Astrocyte of the spinal cord (primary cell): ENCODE measurements around the gene OR7E24.
"Not testable (repeated sequence)": the region's sequence is repeated elsewhere in the genome, so short reads cannot be mapped to it uniquely, and the experiment has no call there.

Experiments used
- DNase-seq: peaks from one replicate; pipeline ENCODE4 v3.0.0; 2011; ENCODE audit warnings: low read depth, low spot score
- H3K4me3 ChIP-seq: 2 replicates; pipeline ENCODE4 v1.5.1; 2011; ENCODE audit warnings: low read depth, mild to moderate bottlenecking, low read length, moderate library complexity
- in situ Hi-C: cut with HindIII; loops from 2 replicates; pipeline ENCODE4 v1.10.0; 2017; ENCODE audit warnings: low sequenced_read_pairs
- TF ChIP-seq, protein P1 (sequence below): IDR thresholded peaks from 2 replicates; pipeline ENCODE4 v1.5.1; 2012; ENCODE audit warnings: low read depth, mild to moderate bottlenecking, low read length, inconsistent platforms

OR7E24 gene

DNA sequence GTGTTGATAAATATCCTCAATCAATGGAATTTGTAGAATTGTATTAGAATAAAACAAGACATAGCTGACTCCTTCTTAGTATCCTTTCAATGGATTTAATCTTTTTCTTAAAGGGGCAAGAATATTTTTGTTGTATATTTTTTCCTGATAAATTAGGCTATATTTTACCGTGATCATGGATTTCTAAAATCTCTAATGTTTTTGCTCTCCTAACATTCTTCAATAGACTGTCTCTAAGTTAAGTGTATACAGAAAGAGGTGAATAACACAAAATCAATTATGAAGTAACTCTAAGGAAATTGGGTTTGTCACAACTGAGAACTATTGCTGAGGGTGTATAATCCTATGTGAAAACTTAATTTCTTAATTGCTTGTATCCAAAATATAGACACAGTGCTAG is at the start of gene OR7E24:
Gene OR7E24 (plus strand): TSS at position 301 of the 400 bp plus-strand sequence. CDS start 114 bp downstream, outside the sequence.
- no peak for DNase-seq
- TF ChIP-seq, protein P1, sequence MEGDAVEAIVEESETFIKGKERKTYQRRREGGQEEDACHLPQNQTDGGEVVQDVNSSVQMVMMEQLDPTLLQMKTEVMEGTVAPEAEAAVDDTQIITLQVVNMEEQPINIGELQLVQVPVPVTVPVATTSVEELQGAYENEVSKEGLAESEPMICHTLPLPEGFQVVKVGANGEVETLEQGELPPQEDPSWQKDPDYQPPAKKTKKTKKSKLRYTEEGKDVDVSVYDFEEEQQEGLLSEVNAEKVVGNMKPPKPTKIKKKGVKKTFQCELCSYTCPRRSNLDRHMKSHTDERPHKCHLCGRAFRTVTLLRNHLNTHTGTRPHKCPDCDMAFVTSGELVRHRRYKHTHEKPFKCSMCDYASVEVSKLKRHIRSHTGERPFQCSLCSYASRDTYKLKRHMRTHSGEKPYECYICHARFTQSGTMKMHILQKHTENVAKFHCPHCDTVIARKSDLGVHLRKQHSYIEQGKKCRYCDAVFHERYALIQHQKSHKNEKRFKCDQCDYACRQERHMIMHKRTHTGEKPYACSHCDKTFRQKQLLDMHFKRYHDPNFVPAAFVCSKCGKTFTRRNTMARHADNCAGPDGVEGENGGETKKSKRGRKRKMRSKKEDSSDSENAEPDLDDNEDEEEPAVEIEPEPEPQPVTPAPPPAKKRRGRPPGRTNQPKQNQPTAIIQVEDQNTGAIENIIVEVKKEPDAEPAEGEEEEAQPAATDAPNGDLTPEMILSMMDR = no peak
- in situ Hi-C loops = no loop called here
- H3K4me3 ChIP-seq = no peak within 1 kb of the TSS

DNA sequence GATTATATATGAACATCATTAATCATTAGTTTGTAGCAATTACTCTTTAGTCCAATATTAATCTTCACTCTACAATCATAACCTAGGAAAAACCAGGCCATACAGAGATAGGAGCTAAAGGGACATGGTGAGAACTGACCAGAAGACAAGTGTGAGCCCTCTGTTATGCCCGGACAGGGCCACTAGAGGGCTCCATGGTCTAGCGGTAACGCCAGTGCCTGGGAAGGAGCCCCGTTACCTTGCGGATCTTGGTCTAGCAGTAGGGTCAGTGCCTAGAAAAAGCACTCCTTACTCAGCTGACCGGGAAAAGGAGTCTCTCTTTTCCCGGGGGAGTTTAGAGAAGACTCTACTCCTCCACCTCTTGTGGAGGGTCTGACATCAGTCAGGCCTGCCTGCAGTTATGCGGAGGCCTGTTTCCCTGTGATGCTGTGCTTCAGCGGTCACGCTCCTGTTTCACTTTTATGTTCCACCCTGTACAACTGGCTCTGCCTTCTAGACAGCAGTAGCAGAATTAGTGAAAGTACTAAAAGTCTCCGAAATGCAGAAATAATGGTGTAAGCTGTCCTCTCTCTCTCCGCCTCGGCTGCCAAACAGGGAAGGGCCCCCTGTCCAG is 45.1 kb upstream of the OR7E24 start:
- H3K4me3 ChIP-seq = no peak overlapping the region

DNA sequence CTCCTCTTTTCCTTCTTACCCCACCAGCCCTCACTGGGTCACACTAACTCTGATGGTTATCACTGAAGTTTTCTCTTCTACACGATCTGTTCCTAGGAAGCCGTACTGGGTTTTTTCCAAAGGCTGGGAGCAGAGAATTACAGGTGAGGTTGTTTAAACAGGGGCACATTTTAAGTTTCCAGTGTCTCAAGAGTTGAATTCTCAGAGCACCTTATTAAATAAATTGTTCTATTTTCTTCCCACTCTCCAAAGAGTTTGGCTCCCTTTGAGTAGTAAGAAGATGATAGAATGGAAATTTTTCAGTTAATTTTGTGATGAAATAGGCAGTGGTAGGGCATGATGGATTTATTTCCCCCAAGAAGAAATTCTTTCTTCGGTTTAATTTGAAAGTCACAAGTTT is 31.2 kb upstream of the OR7E24 start, which contains the start of gene OR7D4:
Gene OR7D4 (minus strand): TSS at position 101 of the 400 bp plus-strand sequence. CDS start 4,752 bp downstream, outside the sequence.
- TF ChIP-seq, protein P1 = no peak
- in situ Hi-C loops = no loop called here
- no peak for DNase-seq
- H3K4me3 ChIP-seq = no peak within 1 kb of the TSS

More for the DNA sequence above, 45.1 kb upstream of the OR7E24 start:
- in situ Hi-C loops = no loop called here
- peak; percentile 47 for DNase-seq
- TF ChIP-seq, protein P1 = peak; percentile 81

DNA sequence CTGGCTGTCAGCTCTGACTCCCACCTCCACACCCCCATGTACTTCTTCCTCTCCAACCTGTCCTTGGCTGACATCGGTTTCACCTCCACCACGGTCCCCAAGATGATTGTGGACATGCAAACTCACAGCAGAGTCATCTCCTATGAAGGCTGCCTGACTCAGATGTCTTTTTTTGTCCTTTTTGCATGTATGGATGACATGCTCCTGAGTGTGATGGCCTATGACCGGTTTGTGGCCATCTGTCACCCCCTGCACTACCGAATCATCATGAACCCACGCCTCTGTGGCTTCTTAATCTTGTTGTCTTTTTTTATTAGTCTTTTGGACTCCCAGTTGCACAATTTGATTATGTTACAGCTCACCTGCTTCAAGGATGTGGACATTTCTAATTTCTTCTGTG is 506 bp downstream of the OR7E24 start:
- H3K4me3 ChIP-seq = no peak overlapping the region
- DNase-seq = no peak
- TF ChIP-seq, protein P1 = no peak
- in situ Hi-C loops = no loop called here

DNA sequence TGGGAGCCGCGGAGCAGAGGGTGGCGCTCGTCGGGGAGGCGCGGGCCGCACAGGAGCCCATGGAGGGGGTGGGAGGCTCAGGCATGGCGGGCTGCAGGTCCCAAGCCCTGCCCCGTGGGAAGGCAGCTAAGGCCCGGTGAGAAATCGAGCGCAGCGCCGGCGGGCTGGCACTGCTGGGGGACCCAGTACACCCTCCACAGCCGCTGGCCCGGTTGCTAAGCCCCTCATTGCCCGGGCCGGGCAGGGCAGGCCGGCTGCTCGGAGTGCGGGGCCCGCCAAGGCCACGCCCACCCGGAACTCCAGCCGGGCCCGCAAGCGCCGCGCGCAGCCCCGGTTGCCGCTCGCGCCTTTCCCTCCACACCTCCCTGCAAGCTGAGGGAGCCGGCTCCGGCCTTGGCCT is 32.8 kb downstream of the OR7E24 start:
- H3K4me3 ChIP-seq, in situ Hi-C loops, DNase-seq: not testable (repeated sequence)

DNA sequence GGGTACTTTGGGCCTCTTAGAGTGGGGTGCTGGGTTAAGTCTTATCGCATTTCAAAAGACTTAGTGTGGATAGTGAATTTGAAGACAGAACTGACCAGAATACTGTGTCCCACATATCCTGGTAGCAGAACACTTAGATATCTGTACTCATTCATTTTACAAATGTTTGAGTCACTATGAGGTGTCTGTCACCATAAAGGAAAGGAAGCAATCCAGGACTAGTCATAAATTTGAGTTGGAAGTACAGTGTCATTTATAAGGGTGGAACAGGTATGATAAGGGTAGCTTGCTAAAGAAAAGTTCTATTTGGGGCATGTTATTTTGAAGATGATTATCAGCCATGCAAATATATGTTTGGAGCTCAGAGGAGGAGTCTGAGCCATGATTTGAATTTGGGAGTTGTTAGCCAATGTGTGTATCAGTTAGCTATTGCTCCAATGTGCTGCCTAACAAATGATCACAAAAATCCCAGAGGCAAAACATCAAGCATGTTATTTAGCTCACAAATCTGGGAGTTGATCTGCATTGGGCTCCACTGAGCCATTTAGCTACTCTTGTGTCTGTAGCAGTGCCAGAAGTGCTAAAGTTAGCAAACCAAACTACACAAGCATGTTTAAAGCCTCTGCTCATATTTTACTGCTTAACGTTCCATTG is 38.6 kb downstream of the OR7E24 start:
- no peak for DNase-seq
- in situ Hi-C loops = no loop called here
- TF ChIP-seq, protein P1 = no peak
- H3K4me3 ChIP-seq = no peak overlapping the region

DNA sequence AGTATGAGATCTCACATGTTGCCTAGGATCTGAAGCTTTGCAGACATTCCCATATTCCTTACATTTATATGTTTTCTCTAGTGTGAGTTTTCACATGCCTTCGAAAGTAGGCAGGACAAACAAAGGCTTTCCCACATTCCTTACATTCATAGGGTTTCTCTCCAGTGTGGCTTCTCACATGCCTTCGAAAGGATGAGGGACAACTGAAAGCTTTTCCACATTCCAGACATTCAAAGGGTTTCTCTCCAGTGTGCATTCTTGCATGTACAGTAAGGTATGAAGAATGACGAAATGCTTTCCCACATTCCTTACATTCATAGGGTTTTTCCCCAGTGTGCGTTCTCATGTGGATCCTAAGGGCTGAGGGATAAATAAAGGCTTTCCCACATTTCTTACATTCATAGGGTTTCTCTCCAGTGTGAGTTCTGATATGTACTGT is 44.7 kb downstream of the OR7E24 start:
- DNase-seq = no peak

More for the DNA sequence above, 44.7 kb downstream of the OR7E24 start:
- in situ Hi-C loops = no loop called here
- TF ChIP-seq, protein P1 = no peak
- no peak overlapping the region for H3K4me3 ChIP-seq
